HG02943 (cell line): ENCODE measurements around the gene YPEL2.

Source experiments
- ATAC-seq: cut with Tn5 transposase; IDR thresholded peaks from one replicate; pipeline ENCODE4 v1.9.1; 2021; ENCODE audit warnings: mild to moderate bottlenecking, low read depth, moderate library complexity; ENCODE audit not compliant: unreplicated experiment

The YPEL2 gene

GRCh38 chr17:59329176-59330052 is 2.0 kb upstream of the YPEL2 start:
- ATAC-seq: no peak

GRCh38 chr17:59330053-59330942 is 1.2 kb upstream of the YPEL2 start:
- ATAC-seq: no peak

DNA sequence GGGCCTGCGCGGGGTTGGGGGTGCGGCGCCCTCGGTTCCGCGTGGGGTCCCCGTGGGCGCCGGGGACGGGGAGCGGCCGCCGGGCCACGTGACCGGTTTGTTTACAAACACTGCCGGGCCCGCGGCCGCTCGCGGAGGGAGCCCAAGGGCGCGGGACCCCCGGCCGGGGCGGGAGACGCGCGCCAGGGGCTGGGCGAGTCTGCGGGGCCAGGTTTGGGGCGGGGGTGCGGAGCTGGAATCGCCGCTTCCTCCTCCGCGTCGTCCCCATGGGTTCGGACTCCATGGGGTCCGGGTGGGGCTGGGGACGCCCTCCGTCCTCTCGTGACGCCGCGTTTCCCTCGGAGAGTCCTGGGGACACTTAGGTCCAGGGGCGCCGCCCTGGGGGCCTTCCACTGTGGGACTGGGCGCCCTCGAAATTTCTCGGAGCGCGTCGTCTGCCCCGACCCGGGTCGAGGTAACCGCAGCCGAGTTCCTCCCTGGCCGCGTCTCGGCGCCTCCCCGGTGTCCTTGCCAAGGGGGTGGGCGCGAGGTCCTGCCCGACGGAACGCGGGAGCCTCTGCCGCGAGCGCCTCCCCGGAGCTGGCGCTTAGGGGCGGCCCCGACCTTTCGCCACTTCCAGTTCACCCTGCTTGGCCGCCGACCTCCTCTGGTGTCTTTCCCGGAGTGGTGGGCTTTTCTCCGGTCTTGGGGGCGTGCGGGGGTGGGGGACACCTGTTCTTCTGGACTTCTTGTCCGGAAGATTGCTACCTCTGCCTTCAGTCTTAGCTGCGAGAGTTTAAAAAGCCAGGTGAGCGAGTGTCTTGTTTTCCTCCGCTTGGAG is 684 bp downstream of the YPEL2 start:
- ATAC-seq: peak; percentile 8

- no peak for ATAC-seq
Measured at GRCh38 chr17:59332749-59333377, 1.4 kb downstream of the YPEL2 start.

DNA sequence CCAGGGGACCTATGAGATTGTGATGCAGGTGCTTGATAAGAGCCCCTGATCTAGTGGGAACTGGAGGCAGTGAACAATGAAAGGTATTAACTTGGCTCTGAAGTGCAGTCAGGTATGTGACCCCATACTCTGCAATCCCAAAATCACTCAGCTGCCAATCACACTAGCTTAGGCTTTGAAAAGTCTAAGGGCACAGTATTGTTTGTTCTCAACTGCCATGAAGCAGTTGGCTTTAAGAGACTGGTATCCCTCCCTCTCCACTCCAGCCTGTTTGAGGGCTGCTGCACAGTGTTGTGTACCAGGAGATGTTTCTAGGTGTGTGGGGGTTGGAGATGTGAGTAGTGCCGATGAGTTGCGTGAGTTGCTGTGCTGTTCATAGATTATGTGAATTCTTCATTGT is 2.4 kb downstream of the YPEL2 start:
- no peak for ATAC-seq

- ATAC-seq: no peak
Measured at GRCh38 chr17:59335685-59336084, 4.2 kb downstream of the YPEL2 start.

- no peak for ATAC-seq
Measured at GRCh38 chr17:59337741-59338299, 6.4 kb downstream of the YPEL2 start.

DNA sequence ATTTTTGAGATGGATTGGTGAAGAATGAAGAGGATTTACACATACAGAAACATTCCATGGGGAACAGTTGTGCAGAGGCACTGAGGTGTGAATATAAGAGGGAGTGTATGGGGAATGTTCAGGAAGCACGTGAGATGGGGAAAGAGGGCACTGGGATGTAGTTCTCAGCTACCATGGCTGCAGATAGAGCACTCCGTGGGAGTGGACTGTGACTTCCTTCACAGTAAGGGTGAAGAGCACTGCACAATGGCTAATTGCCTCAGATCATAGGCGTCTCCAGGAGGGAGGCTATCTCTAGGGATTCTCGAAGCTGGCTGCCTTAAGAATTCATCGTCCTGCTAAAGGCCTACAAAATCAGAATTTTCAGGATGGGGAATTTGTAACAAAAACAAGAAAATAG is 7.0 kb downstream of the YPEL2 start:
- ATAC-seq: no peak

- ATAC-seq: no peak
Measured at GRCh38 chr17:59341922-59342321, 10.5 kb downstream of the YPEL2 start.

- ATAC-seq: no peak
Measured at GRCh38 chr17:59342681-59343131, 11.3 kb downstream of the YPEL2 start.

GRCh38 chr17:59345476-59345875 is 14.0 kb downstream of the YPEL2 start:
- ATAC-seq: no peak

GRCh38 chr17:59346341-59346740 is 14.9 kb downstream of the YPEL2 start:
- ATAC-seq: no peak

DNA sequence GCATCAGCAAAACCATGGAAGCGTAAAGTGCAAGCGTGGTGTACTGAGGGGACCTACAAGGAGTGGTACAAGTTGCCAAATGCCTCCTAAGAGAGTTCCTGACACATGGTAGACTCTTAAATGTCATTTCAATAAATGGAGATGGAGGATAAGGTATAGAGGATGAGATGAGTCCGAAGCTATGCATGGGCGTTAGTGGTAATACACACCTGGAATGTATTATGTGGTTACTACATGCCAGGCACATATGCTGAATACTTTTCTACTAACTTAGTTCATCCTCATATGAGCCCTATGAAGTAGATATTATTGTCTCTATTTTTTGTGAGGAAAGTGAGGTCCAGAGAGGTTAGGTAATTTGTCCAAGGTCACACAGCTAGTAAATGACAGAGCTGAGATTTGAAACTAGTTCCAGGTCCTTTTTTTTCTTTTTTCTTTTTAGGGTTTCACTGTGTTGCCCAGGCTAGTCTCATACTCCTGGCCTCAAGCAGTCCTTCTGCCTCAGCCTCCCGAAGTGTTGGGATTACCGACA is 15.5 kb downstream of the YPEL2 start:
- no peak for ATAC-seq

- ATAC-seq: no peak
Measured at GRCh38 chr17:59347975-59348391, 16.5 kb downstream of the YPEL2 start.

DNA sequence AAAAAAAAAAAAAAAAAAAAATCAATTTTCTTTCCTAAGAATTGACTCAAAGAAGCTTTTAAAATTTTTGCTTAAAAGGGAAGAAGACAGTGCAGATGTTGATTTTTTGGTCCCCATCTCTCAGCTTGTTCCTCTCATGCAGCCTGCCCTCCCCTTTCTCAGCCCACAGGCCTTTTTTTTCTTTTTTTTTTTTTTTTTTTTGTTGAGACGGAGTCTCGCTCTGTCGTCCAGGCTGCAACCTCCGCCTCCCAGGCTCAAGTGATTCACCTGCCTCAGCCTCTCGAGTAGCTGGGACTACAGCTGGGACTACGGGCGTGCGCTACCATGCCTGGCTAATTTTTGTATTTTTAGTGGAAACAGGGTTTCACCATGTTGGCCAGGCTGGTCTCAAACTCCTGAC is 17.7 kb downstream of the YPEL2 start:
- no peak for ATAC-seq

DNA sequence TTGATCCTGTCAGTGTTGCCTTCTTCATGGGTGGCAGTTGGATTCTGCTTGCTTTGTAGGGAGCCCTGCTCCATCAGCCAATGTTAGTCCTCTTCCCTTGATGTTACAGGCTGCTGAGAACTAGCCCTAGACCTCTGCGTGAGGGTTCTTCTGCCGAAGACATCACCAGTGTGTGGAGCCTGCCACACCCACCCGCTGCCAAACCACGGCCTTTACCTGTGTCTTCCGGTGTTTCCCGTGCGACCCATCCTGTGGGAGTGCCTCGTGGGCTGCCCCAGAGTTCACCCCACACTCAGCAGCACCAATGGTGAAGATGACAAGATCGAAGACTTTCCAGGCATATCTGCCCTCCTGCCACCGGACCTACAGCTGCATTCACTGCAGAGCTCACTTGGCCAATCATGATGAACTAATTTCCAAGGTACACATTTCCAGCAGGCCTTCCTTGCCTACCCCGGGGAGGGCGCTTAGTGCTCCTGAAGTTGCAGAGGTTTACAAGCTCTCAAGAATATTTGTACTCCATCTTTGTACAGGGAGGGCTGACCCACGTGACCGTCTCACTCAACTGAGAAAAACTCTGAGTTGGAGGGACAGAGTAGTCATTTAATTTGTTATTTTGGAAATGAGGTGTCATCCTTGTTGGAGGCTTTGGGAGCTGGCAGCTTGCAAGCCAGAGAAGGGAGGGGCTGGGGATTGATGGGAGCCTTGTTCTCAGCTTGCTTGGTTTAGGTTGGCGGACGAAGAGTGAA is 21.8 kb downstream of the YPEL2 start:
- ATAC-seq: no peak

- no peak for ATAC-seq
Measured at GRCh38 chr17:59353936-59354755, 22.7 kb downstream of the YPEL2 start.
